SK-N-SH treated with all-trans-retinoic acid at 6 μM for 48 hours (cell line): ENCODE data around the gene USH2A.

Experiments used
- BACH2 ChIP-seq: fragments of 250-450 bp; sonication (Bioruptor Pico); IDR thresholded peaks from 2 replicates; pipeline ENCODE4 v1.9.0; 2021; ENCODE audit warnings: mild to moderate bottlenecking, borderline replicate concordance
- CSDC2 ChIP-seq: fragments of 250-450 bp; sonication (Bioruptor Pico); IDR thresholded peaks from 2 replicates; pipeline ENCODE4 v1.5.0; 2020; ENCODE audit warnings: mild to moderate bottlenecking, moderate library complexity
- CSRNP3 ChIP-seq: fragments of 250-450 bp; sonication (Bioruptor Pico); IDR thresholded peaks from 2 replicates; pipeline ENCODE4 v1.5.1; 2021; ENCODE audit warnings: mild to moderate bottlenecking, moderate library complexity
- ISL1 ChIP-seq: fragments of 250-450 bp; sonication (Bioruptor Pico); IDR thresholded peaks from 2 replicates; pipeline ENCODE4 v2.1.2; 2022; ENCODE audit warnings: mild to moderate bottlenecking, moderate library complexity
- PATZ1 ChIP-seq: fragments of 250-450 bp; sonication (Bioruptor Pico); IDR thresholded peaks from 2 replicates; pipeline ENCODE4 v1.8.0; 2020; ENCODE audit warnings: mild to moderate bottlenecking, moderate library complexity, borderline replicate concordance
- PPARA ChIP-seq: fragments of 250-450 bp; sonication (Bioruptor Pico); IDR thresholded peaks from 2 replicates; pipeline ENCODE4 v1.5.0; 2020; ENCODE audit warnings: mild to moderate bottlenecking, borderline replicate concordance
- RARB ChIP-seq: fragments of 250-450 bp; sonication (Bioruptor Pico); IDR thresholded peaks from 2 replicates; pipeline ENCODE4 v1.8.0; 2021; ENCODE audit warnings: mild to moderate bottlenecking, moderate library complexity
- TOX ChIP-seq: fragments of 250-450 bp; sonication (Bioruptor Pico); IDR thresholded peaks from 2 replicates; pipeline ENCODE4 v1.8.0; 2021; ENCODE audit warnings: mild to moderate bottlenecking, moderate library complexity, borderline replicate concordance
- TSHZ2 ChIP-seq: fragments of 250-450 bp; sonication (Bioruptor Pico); IDR thresholded peaks from 2 replicates; pipeline ENCODE4 v1.5.0; 2020; ENCODE audit warnings: mild to moderate bottlenecking, moderate library complexity
- ZFP3 ChIP-seq: fragments of 250-450 bp; sonication (Bioruptor Pico); IDR thresholded peaks from 2 replicates; pipeline ENCODE4 v1.5.0; 2020; ENCODE audit warnings: mild to moderate bottlenecking, moderate library complexity
- ZFP30 ChIP-seq: fragments of 450-650 bp; formaldehyde crosslinking; IDR thresholded peaks from 2 replicates; pipeline ENCODE4 v1.5.0; 2022; ENCODE audit warnings: mild to moderate bottlenecking, moderate library complexity
- ZNF8 ChIP-seq: fragments of 450-650 bp; formaldehyde crosslinking; IDR thresholded peaks from 2 replicates; pipeline ENCODE4 v1.5.0; 2020; ENCODE audit warnings: mild to moderate bottlenecking, moderate library complexity

GRCh38 chr1:215584389-215584788, 838.9 kb downstream of the USH2A start:
- TF ChIP-seq PPARA (CRISPR knock-in tag) (no peak), ZFP30 (CRISPR knock-in tag) (no peak), CSDC2 (no peak), TSHZ2 (no peak), ZFP3 (CRISPR knock-in tag) (no peak), TOX (CRISPR knock-in tag) (no peak), CSRNP3 (CRISPR knock-in tag) (no peak), PATZ1 (CRISPR knock-in tag) (no peak), BACH2 (CRISPR knock-in tag) (no peak), ISL1 (CRISPR knock-in tag) (no peak), RARB (CRISPR knock-in tag) (no peak), ZNF8 (no peak)
